Activated T-cell treated with anti-CD3 and anti-CD28 coated beads, Interleukin-2, amount 50 U/mL, for 4 hours (primary cell): ENCODE results near the gene LRRFIP1. TPM values are rescaled to one million over a fixed set of nuclear protein-coding genes. Genes with fewer than 3 reads are reported as not detected.

Source experiments
- ATAC-seq, 2 donors: fragments of 200-7000 bp; cut with Tn5 transposase; one replicate each; pipeline ENCODE4 v1.10.0; 2021
- DNase-seq: peaks from one replicate; pipeline ENCODE4 v3.0.0-alpha.2; 2020
- H3K27me3 Mint-ChIP-seq: one replicate; pipeline ENCODE4 v1.8.0; 2021; ENCODE audit warnings: low read depth, mixed read lengths
- H3K36me3 Mint-ChIP-seq: one replicate; pipeline ENCODE4 v1.8.0; 2022; ENCODE audit warnings: mixed read lengths; ENCODE audit not compliant: insufficient read depth
- H3K4me1 Mint-ChIP-seq: one replicate; pipeline ENCODE4 v1.8.0; 2021; ENCODE audit warnings: low read depth, mixed read lengths
- H3K4me3 Mint-ChIP-seq: one replicate; pipeline ENCODE4 v1.8.0; 2021; ENCODE audit warnings: mild to moderate bottlenecking, moderate library complexity, mixed read lengths
- H3K9me3 Mint-ChIP-seq: one replicate; pipeline ENCODE4 v1.8.0; 2021; ENCODE audit warnings: mixed read lengths
- total RNA-seq, 3 donors: library from RNA; stranded (reverse); gene quantifications; one replicate each; pipeline ENCODE4 v1.2.1, GENCODE V29; 2021

The LRRFIP1 gene
- total RNA-seq, 3 donors from 2014 or later, result 160 to 203 (median 169) TPM

GRCh38 chr2:237650455-237650850, 23.1 kb downstream of the LRRFIP1 start:
- Mint-ChIP-seq H3K27me3 (peaks cover 7% of the 10 kb centered on the region), H3K9me3 (no peaks in the 10 kb centered on the region), H3K4me3 (no peak overlapping the region), H3K4me1 (peaks cover 4% of the 10 kb centered on the region), H3K36me3 (peaks cover 1% of the 10 kb centered on the region)
- no peak for DNase-seq
- ATAC-seq, result no peak

DNA sequence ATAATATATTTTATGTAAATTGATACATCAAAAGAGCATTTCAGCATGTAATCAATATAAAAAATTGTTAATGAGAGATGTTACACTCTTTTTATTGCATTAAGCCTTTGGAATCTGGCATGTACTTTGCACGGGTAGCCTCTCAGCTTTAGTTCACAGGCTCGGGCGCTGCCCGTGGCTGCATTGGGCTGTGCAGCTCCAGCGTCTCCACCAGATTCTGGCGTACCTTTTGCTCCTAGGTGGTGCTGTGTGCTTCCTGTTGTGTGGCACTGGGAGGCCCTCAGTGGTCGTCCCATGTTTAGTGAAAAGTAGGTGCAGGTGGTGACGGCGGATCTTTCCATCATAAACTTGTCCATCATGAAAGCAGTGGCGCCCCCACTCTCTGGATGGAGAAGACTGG, 24.4 kb downstream of the LRRFIP1 start:
- no peaks in the 10 kb centered on the region for H3K36me3 Mint-ChIP-seq
- peaks cover 5% of the 10 kb centered on the region for H3K4me1 Mint-ChIP-seq
- no peak for DNase-seq
- no peaks in the 10 kb centered on the region for H3K9me3 Mint-ChIP-seq
- H3K27me3 Mint-ChIP-seq, result peaks cover 7% of the 10 kb centered on the region
- no peak overlapping the region for H3K4me3 Mint-ChIP-seq
- no peak for ATAC-seq

DNA sequence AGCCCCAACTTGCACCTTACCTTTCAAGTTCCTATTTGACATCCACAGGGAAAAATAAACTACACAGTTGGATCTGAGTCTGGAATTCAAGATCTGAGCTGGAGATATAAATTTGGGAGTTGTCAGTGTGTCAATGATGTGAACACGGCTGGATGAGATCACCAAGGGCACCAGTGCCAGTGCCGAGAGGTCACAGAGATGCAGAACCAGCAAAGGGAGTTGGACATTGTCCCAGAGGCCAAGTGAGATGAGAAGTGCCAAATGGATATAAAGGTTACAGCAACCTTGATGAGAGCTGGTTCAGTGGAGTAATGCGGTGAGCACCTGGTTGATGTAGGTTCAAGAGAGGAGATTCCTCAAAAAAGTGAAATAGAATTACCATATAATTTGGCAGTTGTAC, 24.8 kb downstream of the LRRFIP1 start:
- no peaks in the 10 kb centered on the region for H3K36me3 Mint-ChIP-seq
- no peaks in the 10 kb centered on the region for H3K9me3 Mint-ChIP-seq
- no peak overlapping the region for H3K4me3 Mint-ChIP-seq
- ATAC-seq, result no peak
- H3K4me1 Mint-ChIP-seq, result peaks cover 5% of the 10 kb centered on the region
- H3K27me3 Mint-ChIP-seq, result peaks cover 7% of the 10 kb centered on the region
- DNase-seq, result no peak

DNA sequence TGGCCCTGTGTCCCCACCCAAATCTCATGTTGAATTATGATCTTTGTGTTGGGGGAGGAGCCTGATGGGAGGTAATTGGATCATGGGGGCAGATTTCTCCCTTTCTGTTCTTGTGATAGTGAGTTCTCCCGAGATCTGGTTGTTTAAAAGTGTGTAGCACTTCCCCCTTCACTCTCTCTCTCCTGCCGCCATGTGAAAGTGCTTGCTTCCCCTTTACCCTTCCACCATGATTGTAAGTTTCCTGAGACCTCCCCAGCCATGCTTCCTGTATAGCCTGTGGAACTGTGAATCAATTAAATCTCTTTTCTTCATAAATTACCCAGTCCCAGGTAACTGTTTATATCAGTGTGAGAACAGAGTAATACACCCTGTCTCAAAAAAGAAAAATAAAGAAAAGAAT, 25.5 kb downstream of the LRRFIP1 start:
- Mint-ChIP-seq H3K4me3 (no peak overlapping the region), H3K4me1 (peaks cover 5% of the 10 kb centered on the region), H3K9me3 (no peaks in the 10 kb centered on the region), H3K36me3 (no peaks in the 10 kb centered on the region), H3K27me3 (peaks cover 7% of the 10 kb centered on the region)
- ATAC-seq, result no peak
- no peak for DNase-seq

DNA sequence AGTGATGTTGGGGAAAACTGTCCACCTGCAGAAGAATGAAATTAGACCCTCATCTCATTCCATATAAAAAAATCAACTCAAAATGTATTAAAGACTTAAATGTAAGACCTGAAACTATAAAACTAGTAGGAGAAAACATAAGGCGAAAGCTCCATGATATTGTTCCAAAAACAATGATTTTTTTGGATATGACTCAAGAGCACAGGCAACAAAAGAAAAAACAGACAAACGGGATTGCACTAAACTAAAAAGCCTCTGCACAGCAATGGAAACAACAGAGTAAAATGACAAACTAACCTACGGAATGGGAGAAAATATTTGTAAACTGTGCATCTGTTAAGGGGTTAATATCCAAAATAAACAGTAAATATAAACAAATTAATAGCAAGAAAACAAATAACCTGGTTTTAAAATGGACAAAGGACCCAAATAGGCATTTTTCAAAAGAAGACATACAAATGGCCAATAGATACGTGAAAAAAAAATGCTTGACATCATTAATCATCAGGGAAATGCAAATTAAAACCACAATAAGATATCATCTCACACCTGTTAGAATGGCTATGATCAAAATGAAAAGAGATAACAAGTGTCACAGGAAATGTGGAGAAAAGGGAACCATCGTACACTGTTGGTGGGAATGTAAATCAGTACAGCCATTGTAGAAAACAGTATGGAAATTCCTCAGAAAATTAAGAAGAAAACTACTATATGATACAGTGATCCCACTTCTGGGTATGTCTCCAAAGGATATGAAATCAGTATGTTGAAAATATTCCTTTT, 26.6 kb downstream of the LRRFIP1 start:
- Mint-ChIP-seq H3K36me3 (no peaks in the 10 kb centered on the region), H3K4me3 (no peak overlapping the region), H3K27me3 (peaks cover 7% of the 10 kb centered on the region), H3K4me1 (peaks cover 5% of the 10 kb centered on the region), H3K9me3 (no peaks in the 10 kb centered on the region)
- ATAC-seq, result no peak
- DNase-seq, result no peak

- no peaks in the 10 kb centered on the region for H3K36me3 Mint-ChIP-seq
- peaks cover 5% of the 10 kb centered on the region for H3K4me1 Mint-ChIP-seq
- H3K27me3 Mint-ChIP-seq, result peaks cover 3% of the 10 kb centered on the region
- ATAC-seq, result no peak
- no peak overlapping the region for H3K4me3 Mint-ChIP-seq
- DNase-seq, result no peak
- no peaks in the 10 kb centered on the region for H3K9me3 Mint-ChIP-seq
These were observed 29.7 kb downstream of the LRRFIP1 start for GRCh38 chr2:237657063-237657462.

DNA sequence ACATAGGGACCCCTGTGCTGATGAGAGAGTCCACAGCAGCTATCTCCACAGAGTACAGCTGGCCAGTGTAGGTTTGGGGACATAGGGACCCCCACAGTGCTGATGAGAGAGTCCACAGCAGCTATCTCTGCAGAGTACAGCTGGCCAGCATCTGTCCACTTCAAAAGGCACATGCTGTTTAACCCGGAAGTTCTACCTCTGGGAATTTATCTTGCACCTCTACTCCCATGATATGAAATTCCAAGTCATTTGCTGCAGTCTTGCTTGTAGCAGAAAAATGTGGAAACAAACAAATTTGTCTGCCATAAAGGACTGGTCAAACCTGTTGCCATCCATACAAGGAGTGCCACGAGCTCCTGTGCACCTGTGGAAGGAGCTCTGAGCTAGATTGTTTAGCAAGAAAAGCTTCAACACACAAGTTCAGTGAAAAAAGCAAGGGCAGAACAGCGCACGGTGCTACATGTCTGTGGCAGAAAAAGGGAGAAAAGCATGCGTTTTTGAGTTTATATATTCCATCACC, 33.1 kb downstream of the LRRFIP1 start:
- Mint-ChIP-seq H3K4me1 (peaks cover 8% of the 10 kb centered on the region), H3K36me3 (no peaks in the 10 kb centered on the region), H3K27me3 (peaks cover 3% of the 10 kb centered on the region), H3K4me3 (no peak overlapping the region), H3K9me3 (no peaks in the 10 kb centered on the region)
- ATAC-seq (no peak), DNase-seq (no peak)

DNA sequence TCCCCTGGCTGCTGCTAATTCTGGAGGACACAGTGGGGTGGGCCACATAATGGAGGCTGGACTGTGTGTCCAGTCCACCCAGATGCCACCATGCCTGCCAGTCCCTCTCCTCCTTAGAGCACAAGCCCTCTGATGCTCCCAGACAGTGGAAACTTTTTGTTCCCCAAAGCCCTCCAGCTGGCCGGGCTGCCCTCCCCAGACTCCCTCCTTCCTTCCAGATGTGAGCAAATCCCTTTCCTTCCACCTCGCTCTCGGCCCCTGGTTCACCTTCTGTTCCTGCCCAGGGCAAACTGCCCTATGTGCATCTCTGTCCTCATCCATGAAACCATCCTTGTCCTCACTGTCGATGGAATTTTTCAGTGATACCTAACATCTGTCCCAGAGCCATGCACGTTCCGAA, 33.9 kb downstream of the LRRFIP1 start:
- DNase-seq (no peak), ATAC-seq (no peak)
- H3K4me3 Mint-ChIP-seq, result no peak overlapping the region
- H3K36me3 Mint-ChIP-seq, result no peaks in the 10 kb centered on the region
- peaks cover 6% of the 10 kb centered on the region for H3K4me1 Mint-ChIP-seq
- no peaks in the 10 kb centered on the region for H3K9me3 Mint-ChIP-seq
- H3K27me3 Mint-ChIP-seq, result peaks cover 3% of the 10 kb centered on the region

DNA sequence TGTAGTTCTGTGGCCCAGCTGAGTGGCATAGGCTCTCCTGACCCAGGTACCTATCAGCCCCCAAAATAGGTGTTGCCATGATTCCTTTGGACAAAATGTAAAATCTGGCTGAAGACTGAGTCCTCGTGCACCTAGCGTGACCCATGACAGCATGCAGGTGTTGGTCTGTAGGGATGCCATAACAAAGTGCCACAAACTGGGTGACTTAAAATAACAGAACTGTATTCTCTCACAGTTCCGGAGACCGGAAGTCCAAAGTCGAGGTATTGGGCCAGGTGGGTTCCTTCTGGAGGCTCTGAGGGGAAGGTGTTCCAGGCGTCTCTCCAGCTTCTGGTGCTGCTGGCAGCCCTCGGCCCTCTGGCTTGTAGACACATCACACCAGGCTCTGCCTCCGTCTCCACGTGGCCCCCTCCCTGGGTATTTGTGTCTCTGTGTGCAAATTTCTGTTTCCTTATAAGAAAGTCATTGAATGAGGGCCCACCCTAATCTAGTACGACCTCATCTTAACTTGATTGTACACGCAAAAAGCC, 34.5 kb downstream of the LRRFIP1 start:
- Mint-ChIP-seq H3K4me3 (no peak overlapping the region), H3K27me3 (peaks cover 5% of the 10 kb centered on the region), H3K4me1 (peaks cover 6% of the 10 kb centered on the region), H3K36me3 (no peaks in the 10 kb centered on the region), H3K9me3 (no peaks in the 10 kb centered on the region)
- no peak for ATAC-seq
- no peak for DNase-seq

- Mint-ChIP-seq H3K27me3 (peaks cover 5% of the 10 kb centered on the region), H3K36me3 (no peaks in the 10 kb centered on the region), H3K4me1 (peaks cover 6% of the 10 kb centered on the region), H3K4me3 (no peak overlapping the region), H3K9me3 (no peaks in the 10 kb centered on the region)
- DNase-seq (peak; percentile 39), ATAC-seq (peak; percentile 78 to 80)
These were observed 35.3 kb downstream of the LRRFIP1 start for GRCh38 chr2:237662671-237663093.

DNA sequence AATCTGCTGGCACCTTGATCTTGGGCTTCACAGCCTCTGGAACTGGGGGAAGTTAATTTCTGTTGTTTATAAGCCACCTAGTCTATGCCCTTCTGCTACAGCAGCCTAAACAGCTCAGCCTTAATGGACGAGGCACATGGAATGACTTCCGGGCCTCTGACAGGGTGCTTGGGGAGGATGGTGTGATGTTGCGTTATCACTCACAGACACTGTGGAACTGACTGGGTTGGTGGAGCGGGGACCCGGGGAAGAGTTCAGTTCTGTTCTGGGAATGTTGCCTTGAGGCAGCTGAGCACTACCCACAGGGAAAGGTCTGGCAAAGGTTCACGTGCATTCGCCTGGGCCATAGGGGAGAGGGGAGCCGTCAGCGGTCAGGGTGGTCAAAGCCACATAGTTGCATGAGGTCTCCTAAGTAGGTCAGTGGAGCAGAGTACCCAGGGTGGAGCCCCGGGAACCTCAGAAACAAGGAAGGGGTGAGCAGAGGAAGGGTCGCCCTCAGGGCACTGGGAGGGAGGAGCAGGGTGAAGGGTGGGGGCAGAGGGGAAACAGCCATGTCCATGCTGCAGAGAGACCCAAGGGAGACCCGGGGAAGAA, 36.2 kb downstream of the LRRFIP1 start:
- Mint-ChIP-seq H3K4me1 (peaks cover 6% of the 10 kb centered on the region), H3K4me3 (no peak overlapping the region), H3K36me3 (no peaks in the 10 kb centered on the region), H3K27me3 (peaks cover 12% of the 10 kb centered on the region), H3K9me3 (no peaks in the 10 kb centered on the region)
- DNase-seq (no peak), ATAC-seq (no peak)

DNA sequence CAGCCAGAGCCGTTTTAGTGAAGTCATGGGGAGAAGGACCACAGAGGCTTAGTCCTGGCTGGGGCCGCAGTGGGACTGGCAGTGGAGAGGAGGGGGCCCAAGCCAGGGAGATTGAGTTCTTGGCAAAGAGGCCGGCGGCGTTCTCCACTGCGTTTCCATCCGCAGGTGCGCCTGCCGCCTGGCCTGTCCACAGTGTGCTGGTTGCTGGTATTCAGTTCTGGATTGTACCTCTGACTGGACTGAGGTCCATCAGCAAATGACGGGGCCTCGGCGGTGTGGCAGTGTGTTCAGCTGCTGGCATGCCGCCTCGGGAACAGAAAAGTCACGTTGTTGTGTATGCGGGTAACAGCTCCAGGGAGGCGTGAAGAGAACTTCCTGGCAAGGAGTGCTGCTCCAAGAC, 36.8 kb downstream of the LRRFIP1 start:
- H3K27me3 Mint-ChIP-seq, result peaks cover 12% of the 10 kb centered on the region
- H3K9me3 Mint-ChIP-seq, result no peaks in the 10 kb centered on the region
- ATAC-seq (no peak), DNase-seq (no peak)
- H3K36me3 Mint-ChIP-seq, result no peaks in the 10 kb centered on the region
- no peak overlapping the region for H3K4me3 Mint-ChIP-seq
- peaks cover 6% of the 10 kb centered on the region for H3K4me1 Mint-ChIP-seq

DNA sequence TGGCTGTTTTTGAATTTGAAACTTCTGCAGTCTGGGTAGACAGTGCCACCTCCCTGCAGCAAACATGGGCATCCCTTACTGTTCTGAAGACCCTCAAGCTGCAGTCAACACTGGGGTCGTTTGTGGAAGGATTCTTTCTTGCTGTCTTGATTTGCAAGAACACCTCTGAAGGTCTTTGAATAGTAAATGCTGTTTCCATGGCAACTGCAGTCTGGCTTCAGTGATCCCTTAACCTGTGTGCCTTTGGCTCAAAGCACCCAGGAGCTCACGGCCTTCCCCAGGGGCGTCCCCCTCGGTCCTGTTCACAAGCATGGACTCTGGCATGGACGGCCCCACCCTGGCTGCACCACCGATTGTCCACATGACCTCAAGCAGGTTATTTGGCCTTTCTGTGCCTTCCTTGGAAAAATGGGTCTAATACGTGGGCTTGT, 38.3 kb downstream of the LRRFIP1 start:
- no peak for DNase-seq
- Mint-ChIP-seq H3K9me3 (no peaks in the 10 kb centered on the region), H3K4me3 (no peak overlapping the region), H3K27me3 (peaks cover 12% of the 10 kb centered on the region), H3K36me3 (no peaks in the 10 kb centered on the region), H3K4me1 (peaks cover 12% of the 10 kb centered on the region)
- ATAC-seq, result no peak

DNA sequence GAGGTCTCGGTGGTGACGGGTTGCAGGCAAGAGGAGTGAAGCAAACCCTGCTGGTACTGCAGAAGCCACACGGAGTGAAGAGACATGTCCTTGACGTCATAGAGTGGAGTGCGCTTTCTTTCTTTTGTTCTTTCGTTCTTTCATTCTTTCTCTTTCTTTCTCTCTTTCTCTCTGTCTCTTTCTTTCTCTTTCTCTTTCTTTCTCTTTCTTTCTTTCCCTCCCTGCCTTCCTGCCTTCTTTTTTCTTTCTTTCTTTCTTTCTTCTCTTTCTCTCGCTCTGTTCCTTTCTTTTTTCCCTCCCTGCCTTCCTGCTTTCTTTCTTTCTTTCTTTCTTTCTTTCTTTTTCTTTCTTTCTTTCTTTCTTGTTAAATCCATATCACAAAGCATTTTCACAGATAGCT, 39.2 kb downstream of the LRRFIP1 start:
- no peak for ATAC-seq
- Mint-ChIP-seq H3K36me3 (no peaks in the 10 kb centered on the region), H3K4me1 (peaks cover 12% of the 10 kb centered on the region), H3K9me3 (no peaks in the 10 kb centered on the region), H3K4me3 (no peak overlapping the region), H3K27me3 (peaks cover 12% of the 10 kb centered on the region)
- no peak for DNase-seq
